A549 treated with Hydrocortisone at 1 μM for 4 hours (cell line): ENCODE data around the gene RTN4RL1. TPM values are rescaled to one million over a fixed set of nuclear protein-coding genes. Genes with fewer than 3 reads are reported as not detected.

ENCODE experiments used
- total RNA-seq: library from RNA; stranded (reverse); fragments of 200-300 nt; extraction: Qiagen RNA extraction; gene quantifications from 5 replicates; pipeline ENCODE4 v1.2.3, GENCODE V29; 2022

RTN4RL1 gene
- total RNA-seq = 12.8 to 15.8 TPM (median 15.2 TPM) in 5 replicates

DNA sequence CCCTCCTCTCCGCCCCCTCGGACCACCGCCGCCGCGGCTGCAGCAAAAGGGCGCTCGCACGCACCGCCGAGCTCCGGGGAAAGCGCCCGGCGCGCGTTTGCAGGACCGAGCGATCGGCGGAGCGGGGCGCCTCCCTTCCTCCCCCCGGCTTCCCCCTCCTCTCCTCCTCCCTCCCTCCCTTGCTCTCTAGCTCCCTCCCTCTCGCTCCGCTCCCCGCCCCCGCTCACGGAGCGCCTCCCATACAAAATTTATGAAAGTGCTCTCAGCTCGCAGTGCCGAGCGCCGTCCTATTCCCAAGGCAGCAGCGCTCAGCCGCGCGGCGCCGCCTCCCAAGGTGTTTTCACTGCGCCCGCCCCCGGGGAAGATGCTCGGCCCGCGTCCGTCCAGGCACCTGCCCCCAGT is at the start of gene RTN4RL1:
RTN4RL1 (minus strand) TSS at position 115 of the 402 bp plus-strand sequence. CDS start 469 bp downstream, outside the sequence.

DNA sequence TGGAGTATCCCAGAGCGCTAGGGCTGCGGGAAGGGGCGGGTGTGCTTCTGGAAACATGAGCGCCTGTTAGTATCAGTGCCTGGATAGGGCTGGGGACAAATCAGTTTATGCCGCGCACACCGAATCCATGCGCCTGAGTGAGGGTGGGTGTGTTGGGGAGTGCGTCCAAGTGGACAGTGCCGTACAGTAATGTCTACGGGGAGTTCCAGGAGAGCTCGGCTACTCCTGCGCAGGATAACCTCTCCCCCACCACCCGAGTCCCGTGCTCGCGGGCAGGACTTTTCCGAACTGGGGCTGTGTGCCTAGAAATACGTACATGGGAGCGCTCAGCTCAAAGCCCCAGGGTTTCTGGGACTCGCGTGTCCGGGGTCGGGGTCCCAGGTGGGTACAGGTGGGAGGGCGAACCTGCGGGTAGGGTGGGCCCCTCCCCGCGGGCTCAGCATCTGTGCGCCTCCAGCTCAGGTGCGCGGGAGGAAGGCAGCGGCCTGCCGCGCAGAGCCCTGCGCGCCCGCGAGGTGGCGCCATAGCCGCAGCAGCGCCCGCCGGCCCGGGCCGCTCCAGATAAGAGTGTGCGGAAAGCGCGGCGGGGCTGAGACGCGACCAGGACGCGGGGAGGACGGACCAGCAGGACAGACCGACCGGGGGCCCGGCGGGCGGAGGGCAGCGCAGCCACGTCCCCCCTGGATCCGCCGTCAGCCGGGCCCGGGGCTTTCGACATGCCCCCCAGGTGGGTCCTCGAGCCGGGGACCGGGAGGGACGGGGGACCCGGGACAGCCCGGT is 29.6 kb upstream of the RTN4RL1 start, which contains the start of gene HIC1:
HIC1 (plus strand) TSS at position 592 of the 780 bp plus-strand sequence. CDS start 1,588 bp downstream, outside the sequence.

DNA sequence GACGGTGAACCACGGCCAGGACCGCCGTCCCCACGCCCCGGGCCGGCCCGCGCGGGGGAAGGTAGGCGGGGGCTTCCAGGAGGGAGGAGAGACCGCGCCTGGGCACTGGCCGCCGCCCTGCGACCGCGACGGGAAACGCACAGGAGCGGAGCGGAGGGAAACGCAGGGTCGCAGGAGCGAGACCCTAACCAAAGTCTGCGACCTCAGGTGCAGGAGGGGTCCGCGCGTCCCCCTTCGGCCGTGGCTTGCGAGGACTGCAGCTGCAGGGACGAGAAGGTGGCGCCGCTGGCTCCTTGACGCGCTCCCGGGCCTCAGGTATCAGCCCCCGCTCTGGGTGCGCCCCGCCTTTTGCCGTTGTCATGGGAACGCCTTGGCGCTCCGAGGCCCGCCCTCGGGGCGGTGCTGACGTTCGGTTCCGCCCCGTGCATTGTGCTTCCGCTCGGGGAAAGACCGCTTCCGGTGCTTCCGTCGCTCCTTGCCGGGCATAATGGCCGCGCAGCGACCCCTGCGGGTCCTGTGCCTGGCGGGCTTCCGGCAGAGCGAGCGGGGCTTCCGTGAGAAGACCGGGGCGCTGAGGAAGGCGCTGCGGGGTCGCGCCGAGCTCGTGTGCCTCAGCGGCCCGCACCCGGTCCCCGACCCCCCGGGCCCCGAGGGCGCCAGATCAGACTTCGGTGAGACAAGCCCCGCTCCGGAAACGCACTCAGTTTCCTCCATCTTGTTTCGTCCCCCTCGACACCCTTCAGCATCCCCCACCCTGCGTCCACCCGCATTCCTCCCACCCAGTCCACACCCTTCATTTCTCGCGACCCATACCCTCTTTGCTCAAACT is 16.6 kb upstream of the RTN4RL1 start, which contains the start of gene OVCA2:
OVCA2 (plus strand) TSS at position 462 of the 829 bp plus-strand sequence; CDS start at position 488, 26 bp downstream.

GRCh38 chr17:2029911-2030778 is 5.0 kb upstream of the RTN4RL1 start, which contains the start of gene DPH1:
Gene DPH1 (plus strand): TSS chr17:2030153. CDS start chr17:2030170, 17 bp downstream.

Other genes with a start within 250 kb of the RTN4RL1 start
- 8.5 to 10.2 TPM (median 9.1 TPM) in 5 replicates for gene SMYD4, start 195.4 kb downstream of the RTN4RL1 start, total RNA-seq
- gene RPA1, start 195.3 kb downstream of the RTN4RL1 start, total RNA-seq = 68.4 to 79.3 TPM (median 75.0 TPM) in 5 replicates
- gene DPH1, start 4.8 kb upstream of the RTN4RL1 start, total RNA-seq = 41.7 to 44.1 TPM (median 42.9 TPM) in 5 replicates
- gene OVCA2, start 16.7 kb upstream of the RTN4RL1 start, total RNA-seq = 52.8 to 80.8 TPM (median 76.2 TPM) in 5 replicates
- 1.2 to 2.0 TPM (median 1.5 TPM) in 5 replicates for gene HIC1, start 29.8 kb upstream of the RTN4RL1 start, total RNA-seq